Activated naive CD4-positive, alpha-beta T cell treated with anti-CD3 and anti-CD28 coated beads for 36 hours (primary cell): ENCODE results near the gene BICRA. TPM values are rescaled to one million over a fixed set of nuclear protein-coding genes. Genes with fewer than 3 reads are reported as not detected.
"Not testable (repeated sequence)": the region's sequence is repeated elsewhere in the genome, so short reads cannot be mapped to it uniquely, and the experiment has no call there.

ENCODE experiments used
- CTCF ChIA-PET: fragments of 350-600 bp; sonication (Branson Sonifier 250); formaldehyde crosslinking; loops from one replicate; lab custom pipeline; 2021; ENCODE audit warnings: antibody characterized with exemption; lab: Charles Lee
- DNase-seq: peaks from one replicate; pipeline ENCODE4 v3.0.0-alpha.2; 2020
- H3K27ac Mint-ChIP-seq: one replicate; pipeline ENCODE4 v1.8.0; 2021; ENCODE audit warnings: mild to moderate bottlenecking, mixed read lengths
- H3K27me3 Mint-ChIP-seq: one replicate; pipeline ENCODE4 v1.8.0; 2021; ENCODE audit warnings: low read depth, mixed read lengths
- H3K36me3 Mint-ChIP-seq: one replicate; pipeline ENCODE4 v1.8.0; 2021; ENCODE audit warnings: low read depth, mixed read lengths
- H3K4me1 Mint-ChIP-seq: one replicate; pipeline ENCODE4 v1.8.0; 2021; ENCODE audit warnings: low read depth, mixed read lengths
- H3K4me3 Mint-ChIP-seq: one replicate; pipeline ENCODE4 v1.8.0; 2021; ENCODE audit warnings: mild to moderate bottlenecking, moderate library complexity, mixed read lengths
- H3K9me3 Mint-ChIP-seq: one replicate; pipeline ENCODE4 v1.8.0; 2021; ENCODE audit warnings: mixed read lengths
- intact Hi-C: fragments of 100-400 bp; cut with micrococcal nuclease; formaldehyde crosslinking; loops from one replicate; pipeline ENCODE4 v1.15.1; 2023
- total RNA-seq, 2 experiments: library from RNA; stranded (reverse); gene quantifications; one replicate each; pipeline ENCODE4 v1.2.3, GENCODE V29; 2021

Gene BICRA
- total RNA-seq, 2 experiments from 2014 or later: 11.2 to 12.5 TPM

- H3K9me3 Mint-ChIP-seq: no peaks in the 10 kb centered on the region
Measured at GRCh38 chr19:47702671-47703070, 93.7 kb downstream of the BICRA start.

DNA sequence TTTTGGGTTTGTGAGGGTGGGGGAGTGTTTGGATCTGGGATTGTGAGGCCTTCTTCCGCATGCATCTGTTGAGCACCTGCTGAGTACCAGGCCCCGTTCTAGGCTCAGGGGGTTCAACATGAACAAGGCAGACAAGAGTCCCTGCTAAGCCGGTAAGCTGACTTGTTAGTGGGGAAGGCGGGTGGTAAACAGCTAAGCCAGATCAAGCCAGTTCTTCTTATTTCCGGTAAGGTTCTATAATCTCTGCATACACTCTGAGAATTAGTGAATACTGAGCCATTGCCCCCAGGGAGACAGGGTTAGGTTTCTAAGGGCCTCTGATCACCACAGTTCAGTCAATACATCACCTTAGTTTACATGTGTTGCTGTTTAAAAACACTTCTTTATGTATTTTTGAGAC is 94.4 kb downstream of the BICRA start:
- CTCF ChIA-PET: interaction anchor here (0.6 to 6.0 kb wide), 2 partner anchors 87 to 266 kb away, joined by 3 to 64 read pairs; no protein-coding TSS in a partner anchor
- no peak for DNase-seq
- Mint-ChIP-seq H3K27ac (no peak overlapping the region), H3K36me3 (peaks cover 2% of the 10 kb centered on the region), H3K4me1 (peaks cover 4% of the 10 kb centered on the region), H3K9me3 (no peaks in the 10 kb centered on the region), H3K4me3 (no peak overlapping the region), H3K27me3 (no peaks in the 10 kb centered on the region)
- intact Hi-C loops: no loop called here

More at GRCh38 chr19:47702671-47703070, 93.7 kb downstream of the BICRA start:
- H3K27me3 Mint-ChIP-seq: no peaks in the 10 kb centered on the region
- H3K36me3 Mint-ChIP-seq: peaks cover 2% of the 10 kb centered on the region
- intact Hi-C loops: no loop called here
- no peak overlapping the region for H3K4me3 Mint-ChIP-seq
- no peak for DNase-seq
- H3K4me1 Mint-ChIP-seq: peaks cover 5% of the 10 kb centered on the region
- CTCF ChIA-PET: interaction anchor here (6.0 kb wide), 1 partner anchor 265 kb away, joined by 64 read pairs; no protein-coding TSS in a partner anchor
- H3K27ac Mint-ChIP-seq: no peak overlapping the region

DNA sequence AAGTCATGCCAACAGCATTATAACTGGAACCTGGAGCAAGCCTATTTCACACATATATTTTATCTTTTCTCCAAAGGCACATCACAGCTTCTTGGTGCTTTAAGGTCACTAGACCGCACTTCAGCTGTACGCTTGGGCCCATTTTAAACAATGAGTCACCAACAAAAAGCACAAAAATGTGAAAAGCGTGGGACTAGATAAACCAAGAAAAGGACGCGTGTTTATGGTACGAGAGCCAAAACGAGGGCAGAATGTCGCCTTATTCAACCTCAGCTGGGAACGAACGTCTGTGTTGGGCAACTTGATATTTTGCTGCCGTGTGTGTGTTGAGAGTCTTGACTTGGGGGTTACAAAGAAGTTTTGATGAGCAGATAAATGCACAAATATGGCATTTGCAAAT is 95.1 kb downstream of the BICRA start:
- H3K9me3 Mint-ChIP-seq: no peaks in the 10 kb centered on the region
- no peak overlapping the region for H3K27ac Mint-ChIP-seq
- intact Hi-C loops: no loop called here
- no peaks in the 10 kb centered on the region for H3K27me3 Mint-ChIP-seq
- no peak overlapping the region for H3K4me3 Mint-ChIP-seq
- no peak for DNase-seq
- H3K4me1 Mint-ChIP-seq: peaks cover 4% of the 10 kb centered on the region
- peaks cover 2% of the 10 kb centered on the region for H3K36me3 Mint-ChIP-seq
- CTCF ChIA-PET: interaction anchor here (1.7 to 6.0 kb wide), 2 partner anchors 39 to 267 kb away, joined by 3 to 64 read pairs; no protein-coding TSS in a partner anchor

GRCh38 chr19:47704656-47705055 is 95.7 kb downstream of the BICRA start:
- intact Hi-C loops: no loop called here
- H3K9me3 Mint-ChIP-seq: no peaks in the 10 kb centered on the region
- CTCF ChIA-PET: interaction anchor here (0.7 to 6.0 kb wide), 4 partner anchors 39 to 267 kb away, joined by 3 to 64 read pairs (median 5); no protein-coding TSS in a partner anchor
- no peak overlapping the region for H3K27ac Mint-ChIP-seq
- peaks cover 2% of the 10 kb centered on the region for H3K36me3 Mint-ChIP-seq
- no peak for DNase-seq
- peaks cover 4% of the 10 kb centered on the region for H3K4me1 Mint-ChIP-seq
- no peak overlapping the region for H3K4me3 Mint-ChIP-seq
- no peaks in the 10 kb centered on the region for H3K27me3 Mint-ChIP-seq

DNA sequence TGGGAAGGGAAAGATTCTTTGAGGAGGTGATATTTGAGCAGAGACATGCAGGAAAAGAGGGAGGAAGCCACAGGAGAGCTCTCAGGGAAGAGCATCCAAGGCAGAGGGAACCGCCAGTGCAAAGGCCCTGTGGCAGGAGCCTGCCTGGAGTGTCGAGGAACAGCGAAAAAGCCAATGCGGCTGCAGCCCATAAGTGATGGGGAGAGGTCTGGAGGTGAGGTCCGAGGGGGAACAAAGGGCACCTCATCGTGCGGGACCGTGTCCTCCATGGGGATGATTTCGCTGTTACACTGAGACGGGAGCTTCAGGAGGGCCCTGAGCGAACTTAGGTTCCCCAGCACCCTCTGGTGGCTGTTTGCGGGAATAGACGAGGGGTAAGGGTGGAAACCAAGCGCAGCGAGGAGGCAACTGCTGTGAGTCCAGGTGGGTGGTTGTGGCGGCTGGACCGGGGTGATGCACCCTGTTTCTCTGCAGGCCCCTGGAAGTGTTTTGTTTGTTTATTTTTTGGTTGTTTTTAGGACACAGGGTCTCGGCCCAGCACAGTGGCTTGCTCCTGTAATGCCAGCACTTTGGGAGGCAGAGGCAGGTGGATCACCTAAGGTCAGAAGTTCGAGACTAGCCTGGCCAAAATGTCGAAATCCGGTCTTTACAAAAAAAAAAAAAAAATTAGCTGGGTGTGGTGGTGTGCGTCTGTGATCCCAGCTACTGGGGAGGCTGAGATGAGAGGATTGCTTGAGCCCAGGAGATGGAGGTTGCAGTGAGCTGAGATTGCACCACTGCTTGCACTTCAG is 98.4 kb downstream of the BICRA start:
- Mint-ChIP-seq H3K4me1 (peaks cover 4% of the 10 kb centered on the region), H3K36me3 (peaks cover 2% of the 10 kb centered on the region), H3K27me3 (peaks cover 6% of the 10 kb centered on the region), H3K9me3 (no peaks in the 10 kb centered on the region), H3K4me3 (no peak overlapping the region), H3K27ac (no peak overlapping the region)
- intact Hi-C loops: loop anchor here (1.0 kb wide), 2 partner anchors 271 to 411 kb away; no protein-coding TSS in a partner anchor
- CTCF ChIA-PET: interaction anchor here (0.5 to 6.0 kb wide), 28 partner anchors 8 to 422 kb away, joined by 3 to 64 read pairs (median 4); partner anchors contain the start of gene KPTN
- DNase-seq: peak; percentile 89

- no peaks in the 10 kb centered on the region for H3K36me3 Mint-ChIP-seq
- no peaks in the 10 kb centered on the region for H3K9me3 Mint-ChIP-seq
- no peak overlapping the region for H3K4me3 Mint-ChIP-seq
- CTCF ChIA-PET: interaction anchor here (0.6 to 7.6 kb wide), 11 partner anchors 12 to 275 kb away, joined by 3 to 103 read pairs (median 10); partner anchors contain the start of gene NOP53
- peaks cover 33% of the 10 kb centered on the region for H3K27me3 Mint-ChIP-seq
- peaks cover 10% of the 10 kb centered on the region for H3K4me1 Mint-ChIP-seq
- no peak for DNase-seq
- no peak overlapping the region for H3K27ac Mint-ChIP-seq
- intact Hi-C loops: no loop called here
Measured at GRCh38 chr19:47711652-47712242, 102.8 kb downstream of the BICRA start.

- DNase-seq: peak; percentile 47
- intact Hi-C loops: loop anchor here (1.0 kb wide), 2 partner anchors 30 to 75 kb away; no protein-coding TSS in a partner anchor
- H3K36me3 Mint-ChIP-seq: no peaks in the 10 kb centered on the region
- H3K27ac Mint-ChIP-seq: no peak within 1 kb of the TSS
- peaks cover 7% of the 10 kb centered on the region for H3K4me1 Mint-ChIP-seq
- H3K4me3 Mint-ChIP-seq: peak within 1 kb of the TSS; percentile 31
- no peaks in the 10 kb centered on the region for H3K9me3 Mint-ChIP-seq
- peaks cover 35% of the 10 kb centered on the region for H3K27me3 Mint-ChIP-seq
- CTCF ChIA-PET: interaction anchor here (0.5 to 7.6 kb wide), 27 partner anchors 10 to 1615 kb away, joined by 3 to 103 read pairs (median 5); partner anchors contain the start of genes DHX34 and NOP53
Measured at GRCh38 chr19:47713046-47714021, 104.4 kb downstream of the BICRA start, which contains the start of gene EHD2. EHD2 (plus strand) TSS chr19:47713422; CDS start chr19:47716613, 3,191 bp downstream.

GRCh38 chr19:47714339-47714738 is 105.4 kb downstream of the BICRA start:
- peak overlapping the region; percentile 31 for H3K4me3 Mint-ChIP-seq
- DNase-seq: no peak
- intact Hi-C loops: no loop called here
- H3K36me3 Mint-ChIP-seq: no peaks in the 10 kb centered on the region
- no peak overlapping the region for H3K27ac Mint-ChIP-seq
- H3K27me3 Mint-ChIP-seq: peaks cover 35% of the 10 kb centered on the region
- peaks cover 7% of the 10 kb centered on the region for H3K4me1 Mint-ChIP-seq
- CTCF ChIA-PET: interaction anchor here (0.6 to 7.6 kb wide), 7 partner anchors 9 to 278 kb away, joined by 3 to 103 read pairs (median 6); partner anchors contain the start of gene NOP53
- no peaks in the 10 kb centered on the region for H3K9me3 Mint-ChIP-seq

GRCh38 chr19:47714855-47715254 is 105.9 kb downstream of the BICRA start:
- CTCF ChIA-PET: interaction anchor here (1.4 to 7.6 kb wide), 3 partner anchors 8 to 73 kb away, joined by 5 to 103 read pairs (median 5); partner anchors contain the start of gene NOP53
- H3K9me3 Mint-ChIP-seq, H3K36me3 Mint-ChIP-seq, DNase-seq, intact Hi-C loops, H3K4me3 Mint-ChIP-seq, H3K4me1 Mint-ChIP-seq, H3K27ac Mint-ChIP-seq: not testable (repeated sequence)
- peaks cover 35% of the 10 kb centered on the region for H3K27me3 Mint-ChIP-seq

- CTCF ChIA-PET: interaction anchor here (1.0 to 7.6 kb wide), 3 partner anchors 9 to 149 kb away, joined by 3 to 103 read pairs (median 5); partner anchors contain the start of gene NOP53
- Mint-ChIP-seq H3K27me3 (peaks cover 39% of the 10 kb centered on the region), H3K9me3 (no peaks in the 10 kb centered on the region), H3K27ac (no peak overlapping the region), H3K36me3 (no peaks in the 10 kb centered on the region), H3K4me3 (no peak overlapping the region), H3K4me1 (peaks cover 7% of the 10 kb centered on the region)
- DNase-seq: no peak
- intact Hi-C loops: no loop called here
Measured at GRCh38 chr19:47716270-47716937, 107.5 kb downstream of the BICRA start.
